GM19438 (cell line): ENCODE measurements around the gene FCGBP.
"Not testable (repeated sequence)": the region's sequence is repeated elsewhere in the genome, so short reads cannot be mapped to it uniquely, and the experiment has no call there.

ENCODE experiments used
- ATAC-seq: cut with Tn5 transposase; IDR thresholded peaks from one replicate; pipeline ENCODE4 v1.9.1; 2021; ENCODE audit warnings: low read depth; ENCODE audit not compliant: unreplicated experiment

FCGBP gene

DNA sequence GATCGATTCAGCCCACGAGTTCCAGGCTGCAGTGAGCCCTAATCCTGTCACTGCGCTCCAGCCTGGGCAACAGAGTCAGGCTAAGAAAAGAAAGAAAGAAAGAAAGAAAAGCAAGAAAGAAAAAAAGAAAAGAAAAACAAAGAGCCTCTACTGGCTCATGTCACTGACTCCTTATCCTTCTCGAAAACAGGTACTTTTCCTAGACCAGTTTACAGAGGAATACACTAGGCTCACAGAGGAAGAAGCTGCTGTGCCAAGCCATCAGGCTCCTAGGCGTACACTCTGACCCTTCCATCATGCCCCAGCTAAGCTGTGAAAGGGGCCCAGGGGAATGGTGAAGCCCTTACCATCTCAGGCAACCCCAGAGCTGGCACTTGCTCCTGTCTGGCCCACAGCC, 41.9 kb downstream of the FCGBP start:
- ATAC-seq = not testable (repeated sequence)

DNA sequence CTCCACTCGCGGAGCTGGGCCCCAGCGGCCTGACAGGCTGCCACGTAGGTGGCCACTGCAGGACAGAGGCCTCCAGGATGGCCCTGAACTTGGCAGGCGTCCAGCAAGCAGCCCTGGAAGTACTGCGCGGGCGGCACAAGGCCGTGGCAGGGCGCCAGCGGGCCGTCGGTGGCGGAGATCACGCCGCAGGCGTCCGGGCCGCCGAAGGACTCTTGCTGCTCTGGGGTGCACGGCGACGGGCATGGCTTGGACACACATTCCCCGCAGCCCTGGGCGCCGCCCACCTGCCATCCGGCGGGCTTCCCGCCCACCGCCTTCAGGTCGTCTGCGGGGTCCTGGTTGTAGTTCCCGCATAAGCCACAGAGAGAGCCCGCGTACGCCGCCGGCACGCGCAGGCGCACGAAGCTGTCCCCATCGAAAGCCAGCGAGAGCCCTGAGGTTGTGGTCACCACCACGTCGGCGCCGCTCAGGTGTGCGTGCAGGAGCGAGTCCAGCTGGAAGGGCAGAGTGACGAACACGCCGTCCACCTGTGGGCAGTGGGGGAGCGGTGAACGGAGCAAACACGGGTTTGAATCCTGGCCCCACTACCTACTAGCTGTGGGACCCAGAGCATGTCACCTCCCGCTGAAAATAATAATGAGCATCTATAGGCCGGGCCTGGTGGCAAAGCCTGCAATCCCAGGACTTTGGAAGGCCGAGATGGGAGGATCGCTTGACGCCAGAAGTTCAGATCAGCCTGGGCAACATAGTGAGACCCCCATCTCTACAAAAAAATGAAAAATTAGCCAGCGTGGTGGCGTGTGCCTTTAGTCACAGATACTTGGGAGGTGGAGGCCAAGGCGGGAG, 42.6 kb downstream of the FCGBP start:
- not testable (repeated sequence) for ATAC-seq

DNA sequence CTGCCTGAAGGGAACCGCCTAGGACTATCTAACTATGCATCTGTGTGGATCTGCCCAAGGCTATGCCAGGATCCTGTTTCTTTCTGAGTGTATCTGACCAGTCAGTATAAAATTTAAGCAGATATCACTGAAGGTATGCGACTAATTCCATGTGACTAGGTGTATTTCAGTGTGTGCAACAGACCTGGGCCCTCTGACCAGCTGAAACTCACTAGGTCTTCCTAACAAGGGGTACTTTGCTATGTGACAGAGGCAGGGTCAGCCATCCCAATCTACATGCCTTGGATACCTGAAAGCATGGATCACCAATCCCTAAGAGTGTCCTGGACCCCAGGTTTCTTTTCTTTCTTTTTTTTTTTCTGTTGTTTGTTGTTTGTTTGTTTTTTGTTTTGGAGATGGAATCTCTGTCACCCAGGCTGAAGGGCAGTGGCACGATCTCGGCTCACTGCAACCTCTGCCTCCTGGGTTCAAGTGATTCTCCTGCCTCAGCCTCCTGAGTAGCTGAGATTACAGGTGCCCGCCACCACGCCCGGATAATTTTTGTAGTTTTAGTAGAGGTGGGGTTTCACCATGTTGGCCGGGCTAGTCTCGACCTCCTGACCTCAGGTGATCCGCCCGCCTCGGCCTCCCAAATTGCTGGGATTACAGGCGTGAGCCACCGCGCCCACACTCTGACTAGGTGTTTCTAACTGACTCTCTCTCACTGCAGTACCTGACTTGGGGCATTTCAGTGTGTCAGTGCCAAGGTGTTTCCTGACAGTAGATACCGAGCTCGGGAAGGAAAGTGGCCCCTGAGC, 43.5 kb downstream of the FCGBP start:
- no peak for ATAC-seq

DNA sequence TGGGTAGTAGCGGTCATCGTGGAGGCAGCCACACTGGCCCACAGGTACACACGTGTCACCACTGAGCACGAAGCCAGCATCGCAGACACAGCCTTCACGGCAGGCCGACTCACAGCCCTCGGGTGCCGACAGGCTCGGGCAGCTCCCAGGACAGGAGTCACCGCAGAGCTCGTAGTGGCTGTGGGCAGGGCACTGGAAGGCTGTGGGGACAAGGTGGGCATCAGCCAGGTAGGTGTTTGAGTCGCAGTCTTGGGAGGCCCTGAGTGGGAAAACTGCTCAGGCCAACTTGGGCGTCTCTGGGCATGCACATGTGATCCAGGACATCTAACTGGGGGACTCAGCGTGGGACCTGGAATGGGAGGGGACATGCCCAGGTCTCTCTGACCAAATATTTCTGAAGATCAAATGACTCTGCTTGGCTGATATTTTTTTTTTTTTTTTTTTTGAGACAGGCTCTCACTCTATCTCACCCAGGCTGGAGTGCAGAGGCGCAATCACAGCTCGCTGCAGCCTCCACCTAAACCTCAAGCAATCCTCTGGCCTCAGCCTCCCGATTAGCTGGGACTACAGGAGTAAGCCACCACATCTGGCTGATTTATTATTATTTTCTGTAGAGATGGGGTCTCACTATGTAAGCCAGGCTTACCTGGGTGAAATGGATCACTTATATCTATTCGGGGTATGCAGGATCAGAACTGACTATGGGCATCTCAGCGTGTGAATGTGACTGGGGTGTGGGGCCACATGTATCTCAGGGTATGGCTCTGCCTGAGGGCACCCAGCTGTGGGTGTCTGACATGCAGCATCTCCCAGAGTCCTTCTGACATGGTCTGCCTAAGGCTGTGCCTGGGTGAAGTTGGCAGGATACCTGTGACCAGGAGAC, 44.3 kb downstream of the FCGBP start:
- ATAC-seq = not testable (repeated sequence)

DNA sequence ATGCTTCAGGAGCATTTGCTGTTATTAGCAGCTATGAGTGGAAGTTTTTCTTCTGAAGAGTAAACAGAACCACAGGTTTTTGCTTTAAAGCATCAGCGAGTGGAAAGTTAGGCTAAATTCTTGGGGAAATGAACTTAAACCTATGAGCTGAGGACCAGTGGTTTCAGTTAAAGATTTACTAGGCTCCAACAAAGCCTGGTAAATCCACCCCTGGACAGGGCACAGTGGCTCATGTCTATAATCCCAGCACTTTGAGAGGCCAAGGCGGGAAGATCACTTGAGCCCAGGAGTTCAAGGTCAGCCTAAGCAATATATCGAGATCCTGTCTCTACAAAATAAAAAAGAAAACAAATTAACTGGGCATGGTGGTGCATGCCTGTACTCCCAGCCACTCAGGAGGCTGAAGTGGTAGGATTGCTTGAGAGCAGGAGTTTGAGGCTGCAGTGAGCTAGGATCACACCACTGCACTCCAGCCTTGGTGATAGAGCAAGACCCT, 46.9 kb downstream of the FCGBP start:
- ATAC-seq = not testable (repeated sequence)

DNA sequence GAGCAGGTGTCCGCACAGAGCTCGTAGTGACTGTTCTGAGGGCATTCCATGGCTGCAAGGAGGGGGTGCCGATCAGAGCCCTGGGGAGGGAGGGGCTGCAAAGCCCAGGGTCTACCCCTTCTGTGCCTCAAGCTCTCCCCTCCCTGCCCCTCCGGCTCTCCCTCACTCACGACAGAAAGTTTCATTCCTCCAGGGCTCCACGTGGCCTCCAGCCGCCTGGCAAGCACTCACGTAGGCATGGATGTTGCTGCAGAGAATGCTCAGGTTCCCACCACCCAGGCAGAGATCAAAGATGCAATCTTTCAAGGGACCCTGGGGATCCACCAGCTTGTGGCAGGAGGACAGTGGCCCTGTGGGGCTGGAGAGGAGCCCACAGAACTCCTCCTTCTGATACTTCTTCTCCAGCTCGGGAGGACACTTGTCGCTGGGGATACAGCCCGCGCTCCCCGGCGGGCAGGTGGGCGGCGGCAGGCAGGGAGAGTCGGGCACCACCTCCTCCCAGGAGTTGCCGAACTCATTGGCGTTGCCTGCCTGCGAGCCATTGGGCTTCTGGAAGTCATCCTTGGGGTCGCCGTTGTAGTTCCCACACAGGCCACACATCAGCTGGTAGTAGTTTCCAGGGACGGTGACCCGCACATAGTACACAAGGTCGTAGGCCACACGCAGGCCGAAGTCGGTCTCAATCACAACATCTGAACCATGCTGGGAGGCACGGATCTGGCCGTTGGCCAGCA, 48.4 kb downstream of the FCGBP start:
- not testable (repeated sequence) for ATAC-seq

DNA sequence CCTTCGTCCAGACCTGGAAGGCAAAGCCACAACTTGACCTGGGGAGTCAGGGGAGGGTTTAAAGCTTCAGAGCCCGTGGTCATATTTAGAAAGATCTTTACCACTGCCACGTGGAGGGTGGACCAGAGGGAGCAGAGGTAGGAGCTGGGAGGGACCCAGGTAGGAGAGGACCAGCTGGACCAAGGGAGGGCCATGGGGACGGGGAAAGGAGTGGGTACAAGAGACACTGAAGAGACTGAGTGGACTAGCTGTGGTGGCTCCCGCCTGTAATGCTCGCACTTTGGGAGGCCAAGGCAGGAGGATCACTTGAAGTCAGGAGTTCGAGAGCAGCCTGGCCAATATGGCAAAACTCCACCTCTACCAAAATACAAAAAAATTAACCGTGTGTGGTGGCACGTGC, 49.7 kb downstream of the FCGBP start:
- ATAC-seq = not testable (repeated sequence)
